ENCODE results near the gene MEIKIN. TPM values are rescaled to one million over a fixed set of nuclear protein-coding genes. Genes with fewer than 3 reads are reported as not detected.

The MEIKIN gene
- polyA plus RNA-seq, 1 donor (not counting 4 experiments of a cell fraction or from before 2014, with no cell fraction given): not detected

DNA sequence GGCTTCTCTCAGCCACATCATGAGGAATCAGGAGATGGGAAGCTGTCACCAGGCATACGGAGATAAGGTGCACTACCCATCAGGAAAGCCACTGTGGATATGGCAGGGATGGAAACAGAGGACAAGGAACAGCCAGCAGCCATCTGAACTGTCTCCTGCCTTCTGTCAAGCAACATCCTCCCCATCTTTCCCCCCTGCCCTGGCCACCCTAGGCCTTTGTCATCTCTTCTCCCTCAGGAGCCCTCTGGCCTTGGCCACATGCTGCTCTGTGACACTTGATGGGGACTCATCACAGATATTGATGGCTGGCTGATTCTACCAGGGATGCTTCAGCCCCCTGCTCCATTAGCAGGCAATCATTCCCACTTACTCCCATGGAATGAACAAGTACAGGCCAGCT lies 21.1 kb upstream of the MEIKIN start:
- Histone ChIP-seq H3K79me2 (ENCODE audit: control insufficient read depth, insufficient read depth, low read length) (no peaks in the 10 kb centered on the region), H3K4me3 (ENCODE audit: control insufficient read depth in 2 of 3, extremely low read depth in 1 of 3, insufficient read depth in 2 of 3, low read depth in 1 of 3, low read length in 3 of 3) (no peak overlapping the region), H3K9ac (ENCODE audit: control insufficient read depth, extremely low read depth, insufficient read depth, low read length) (no peak overlapping the region), H4K20me1 (ENCODE audit: control insufficient read depth, extremely low read depth, insufficient read depth, low read length) (no peaks in the 10 kb centered on the region), H3K9me3 (ENCODE audit: control insufficient read depth, low read depth, low read length) (no peaks in the 10 kb centered on the region), H2AFZ (ENCODE audit: control insufficient read depth, low read length) (no peak overlapping the region), H3K4me1 (ENCODE audit: control insufficient read depth, extremely low read depth, insufficient read depth, low read length) (no peaks in the 10 kb centered on the region), H3K9me1 (ENCODE audit: control insufficient read depth, extremely low read depth, insufficient read depth, low read length) (no peaks in the 10 kb centered on the region), H3K27me3 (ENCODE audit: control insufficient read depth, extremely low read depth, insufficient read depth, low read length) (peaks cover 2% of the 10 kb centered on the region), H3K27ac (ENCODE audit: control insufficient read depth, insufficient read depth, low read length) (no peak overlapping the region), H3K36me3 (ENCODE audit: control insufficient read depth in 2 of 2, extremely low read depth in 1 of 2, insufficient read depth in 2 of 2, low read length in 2 of 2) (no peaks in the 10 kb centered on the region), H3K4me2 (ENCODE audit: control insufficient read depth, extremely low read depth, insufficient read depth, low read depth, low read length) (no peak overlapping the region)
- dilution Hi-C loops (cut with MboI; ENCODE audit: extremely low pct_ligation_motif_present, low sequenced_read_pairs): no loop called here
- no peak for FAIRE-seq
- no peak for DNase-seq (ENCODE audit: low read depth, low spot score)
- TF ChIP-seq, protein P1, sequence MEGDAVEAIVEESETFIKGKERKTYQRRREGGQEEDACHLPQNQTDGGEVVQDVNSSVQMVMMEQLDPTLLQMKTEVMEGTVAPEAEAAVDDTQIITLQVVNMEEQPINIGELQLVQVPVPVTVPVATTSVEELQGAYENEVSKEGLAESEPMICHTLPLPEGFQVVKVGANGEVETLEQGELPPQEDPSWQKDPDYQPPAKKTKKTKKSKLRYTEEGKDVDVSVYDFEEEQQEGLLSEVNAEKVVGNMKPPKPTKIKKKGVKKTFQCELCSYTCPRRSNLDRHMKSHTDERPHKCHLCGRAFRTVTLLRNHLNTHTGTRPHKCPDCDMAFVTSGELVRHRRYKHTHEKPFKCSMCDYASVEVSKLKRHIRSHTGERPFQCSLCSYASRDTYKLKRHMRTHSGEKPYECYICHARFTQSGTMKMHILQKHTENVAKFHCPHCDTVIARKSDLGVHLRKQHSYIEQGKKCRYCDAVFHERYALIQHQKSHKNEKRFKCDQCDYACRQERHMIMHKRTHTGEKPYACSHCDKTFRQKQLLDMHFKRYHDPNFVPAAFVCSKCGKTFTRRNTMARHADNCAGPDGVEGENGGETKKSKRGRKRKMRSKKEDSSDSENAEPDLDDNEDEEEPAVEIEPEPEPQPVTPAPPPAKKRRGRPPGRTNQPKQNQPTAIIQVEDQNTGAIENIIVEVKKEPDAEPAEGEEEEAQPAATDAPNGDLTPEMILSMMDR (optimal IDR thresholded peaks at IDR 0.05 in 1 of 3, IDR thresholded peaks at IDR 0.05 in 1 of 3, conservative IDR thresholded peaks at IDR 0.05 in 1 of 3; ENCODE audit: extremely low read depth in 1 of 3, insufficient read depth in 2 of 3, low read length in 3 of 3): no peak
- no peak for TF ChIP-seq EZH2 (IDR thresholded peaks at IDR 0.05; ENCODE audit: low read length)

DNA sequence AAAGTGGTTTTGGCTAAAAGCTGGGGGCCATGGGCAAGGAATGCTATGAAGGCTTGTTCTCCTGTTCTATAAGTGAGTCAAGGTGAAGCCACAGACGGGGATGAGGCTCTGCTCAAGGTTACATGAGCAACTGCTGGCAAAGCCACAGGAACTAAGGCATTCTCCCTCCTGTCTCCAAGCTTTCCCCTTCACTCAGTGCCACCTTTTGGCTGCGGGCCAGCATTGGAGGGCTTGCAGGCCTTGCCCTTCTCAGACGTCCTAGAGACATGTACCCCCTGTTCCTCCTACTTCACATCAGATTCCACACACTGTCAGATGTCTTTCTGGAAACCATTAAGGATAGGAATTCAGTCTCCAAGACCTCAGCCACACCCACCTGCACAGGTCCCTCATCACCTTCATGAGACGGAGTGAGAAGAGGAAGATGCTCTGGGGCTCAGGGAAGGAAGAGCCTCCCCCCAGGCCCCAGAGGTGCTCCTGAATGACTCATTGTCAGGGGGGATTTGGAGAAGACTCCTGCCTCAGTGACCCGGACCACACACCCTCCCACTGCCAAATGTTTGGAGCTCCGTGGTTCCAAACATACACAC lies 20.5 kb upstream of the MEIKIN start:
- H3K4me3 ChIP-seq (ENCODE audit: control insufficient read depth in 2 of 3, extremely low read depth in 1 of 3, insufficient read depth in 2 of 3, low read depth in 1 of 3, low read length in 3 of 3): no peak overlapping the region
- TF ChIP-seq, protein P1 (optimal IDR thresholded peaks at IDR 0.05 in 1 of 3, IDR thresholded peaks at IDR 0.05 in 1 of 3, conservative IDR thresholded peaks at IDR 0.05 in 1 of 3; ENCODE audit: extremely low read depth in 1 of 3, insufficient read depth in 2 of 3, low read length in 3 of 3): no peak
- TF ChIP-seq EZH2 (IDR thresholded peaks at IDR 0.05; ENCODE audit: low read length): no peak
- H3K4me2 ChIP-seq (ENCODE audit: control insufficient read depth, extremely low read depth, insufficient read depth, low read depth, low read length): no peak overlapping the region
- H2AFZ ChIP-seq (ENCODE audit: control insufficient read depth, low read length): no peak overlapping the region
- no peaks in the 10 kb centered on the region for H4K20me1 ChIP-seq (ENCODE audit: control insufficient read depth, extremely low read depth, insufficient read depth, low read length)
- dilution Hi-C loops (cut with MboI; ENCODE audit: extremely low pct_ligation_motif_present, low sequenced_read_pairs): no loop called here
- no peaks in the 10 kb centered on the region for H3K79me2 ChIP-seq (ENCODE audit: control insufficient read depth, insufficient read depth, low read length)
- no peaks in the 10 kb centered on the region for H3K36me3 ChIP-seq (ENCODE audit: control insufficient read depth in 2 of 2, extremely low read depth in 1 of 2, insufficient read depth in 2 of 2, low read length in 2 of 2)
- H3K27ac ChIP-seq (ENCODE audit: control insufficient read depth, insufficient read depth, low read length): no peak overlapping the region
- H3K27me3 ChIP-seq (ENCODE audit: control insufficient read depth, extremely low read depth, insufficient read depth, low read length): peaks cover 2% of the 10 kb centered on the region
- H3K4me1 ChIP-seq (ENCODE audit: control insufficient read depth, extremely low read depth, insufficient read depth, low read length): no peaks in the 10 kb centered on the region
- FAIRE-seq (no peak), DNase-seq (ENCODE audit: low read depth, low spot score) (no peak)
- no peak overlapping the region for H3K9ac ChIP-seq (ENCODE audit: control insufficient read depth, extremely low read depth, insufficient read depth, low read length)
- H3K9me3 ChIP-seq (ENCODE audit: control insufficient read depth, low read depth, low read length): no peaks in the 10 kb centered on the region
- no peaks in the 10 kb centered on the region for H3K9me1 ChIP-seq (ENCODE audit: control insufficient read depth, extremely low read depth, insufficient read depth, low read length)

Data from keratinocyte (primary cell).